CD4-positive, alpha-beta T cell (primary cell): Measurements from ENCODE around the gene SP3. TPM values are rescaled to one million over a fixed set of nuclear protein-coding genes. Genes with fewer than 3 reads are reported as not detected.
"Not testable (repeated sequence)": the region's sequence is repeated elsewhere in the genome, so short reads cannot be mapped to it uniquely, and the experiment has no call there.

Source experiments
- ATAC-seq: fragments of 200-7000 bp; cut with Tn5 transposase; one replicate; pipeline ENCODE4 v1.10.0; 2022; ENCODE audit warnings: mild to moderate bottlenecking; ENCODE audit not compliant: poor library complexity
- CTCF ChIA-PET: fragments of 350-600 bp; sonication (Branson Sonifier 250); formaldehyde crosslinking; loops from one replicate; lab custom pipeline; 2021; ENCODE audit warnings: antibody characterized with exemption, inconsistent platforms; lab: Charles Lee
- POLR2A ChIA-PET: fragments of 350-600 bp; sonication (Branson Sonifier 250); formaldehyde crosslinking; loops from one replicate; lab custom pipeline; 2021; ENCODE audit warnings: antibody characterized with exemption, inconsistent platforms; lab: Charles Lee
- DNase-seq, 14 experiments: peaks; one replicate each; pipeline ENCODE4 v3.0.0-alpha.2; 2013 to 2020; ENCODE audit warnings: mixed read lengths in 2 of 14
- H3K27ac ChIP-seq, 2 donors: one replicate each; pipeline versions ENCODE4 v1.5.1 to v1.7.0; 2013; ENCODE audit warnings: low read length in 2 of 2, low read depth in 1 of 2, mild to moderate bottlenecking in 1 of 2
- H3K27me3 ChIP-seq, 2 experiments: 1 replicate in 1 of 2; 2 replicates in 1 of 2; pipeline versions ENCODE4 v1.6.1 to v1.7.0; 2013; ENCODE audit warnings: low read length in 2 of 2, control low read depth in 1 of 2, mild to moderate bottlenecking in 1 of 2, moderate library complexity in 1 of 2; ENCODE audit not compliant: insufficient read depth in 2 of 2, control insufficient read depth in 1 of 2
- H3K36me3 ChIP-seq: one replicate; pipeline ENCODE4 v1.6.1; 2013; ENCODE audit warnings: low read length, control low read depth; ENCODE audit not compliant: insufficient read depth
- H3K4me1 ChIP-seq: one replicate; pipeline ENCODE4 v1.6.1; 2013; ENCODE audit warnings: low read length, control low read depth; ENCODE audit not compliant: insufficient read depth
- H3K4me3 ChIP-seq: one replicate; pipeline ENCODE4 v1.5.1; 2013; ENCODE audit warnings: mild to moderate bottlenecking, low read length, moderate library complexity
- H3K9me3 ChIP-seq, 2 experiments: 1 replicate in 1 of 2; 2 replicates in 1 of 2; pipeline versions ENCODE4 v1.6.1 to v1.7.0; 2013; ENCODE audit warnings: low read length in 2 of 2, mild to moderate bottlenecking in 2 of 2, control low read depth in 1 of 2, moderate library complexity in 1 of 2; ENCODE audit not compliant: control insufficient read depth in 1 of 2, insufficient read depth in 1 of 2
- H3K27ac Mint-ChIP-seq: one replicate; pipeline ENCODE4 v1.8.0; 2020; ENCODE audit warnings: mixed read lengths
- H3K27me3 Mint-ChIP-seq: one replicate; pipeline ENCODE4 v1.8.0; 2021; ENCODE audit warnings: mixed read lengths
- H3K36me3 Mint-ChIP-seq: one replicate; pipeline ENCODE4 v1.8.0; 2021; ENCODE audit warnings: low read depth, mixed read lengths
- H3K4me1 Mint-ChIP-seq: one replicate; pipeline ENCODE4 v1.8.0; 2021; ENCODE audit warnings: low read depth, mixed read lengths
- H3K4me3 Mint-ChIP-seq: one replicate; pipeline ENCODE4 v1.8.0; 2020; ENCODE audit warnings: mild to moderate bottlenecking, mixed read lengths
- H3K9me3 Mint-ChIP-seq: one replicate; pipeline ENCODE4 v1.8.0; 2020; ENCODE audit warnings: mixed read lengths
- intact Hi-C, 2 experiments: fragments of 100-400 bp; cut with DNase I in 1 of 2; cut with micrococcal nuclease in 1 of 2; formaldehyde crosslinking; loops; one replicate each; pipeline versions ENCODE4 v1.15.1 to v1.9.0; 2023 to 2025; cut with DNase I, micrococcal nuclease
- total RNA-seq, 174 experiments: library from RNA in 2 of 174; stranded (reverse) in 2 of 174; gene quantifications; one replicate each; pipeline ENCODE4 v1.2.3 and lab custom pipeline; 2021 to 2026
- TF ChIP-seq, protein P1 (sequence below): fragments of 200-600 bp; IDR thresholded peaks from one replicate; pipeline ENCODE4 v1.8.0; 2022; ENCODE audit warnings: antibody characterized with exemption, mild to moderate bottlenecking

SP3 gene
- total RNA-seq, 2 experiments from 2014 or later = 159 to 166 TPM

DNA sequence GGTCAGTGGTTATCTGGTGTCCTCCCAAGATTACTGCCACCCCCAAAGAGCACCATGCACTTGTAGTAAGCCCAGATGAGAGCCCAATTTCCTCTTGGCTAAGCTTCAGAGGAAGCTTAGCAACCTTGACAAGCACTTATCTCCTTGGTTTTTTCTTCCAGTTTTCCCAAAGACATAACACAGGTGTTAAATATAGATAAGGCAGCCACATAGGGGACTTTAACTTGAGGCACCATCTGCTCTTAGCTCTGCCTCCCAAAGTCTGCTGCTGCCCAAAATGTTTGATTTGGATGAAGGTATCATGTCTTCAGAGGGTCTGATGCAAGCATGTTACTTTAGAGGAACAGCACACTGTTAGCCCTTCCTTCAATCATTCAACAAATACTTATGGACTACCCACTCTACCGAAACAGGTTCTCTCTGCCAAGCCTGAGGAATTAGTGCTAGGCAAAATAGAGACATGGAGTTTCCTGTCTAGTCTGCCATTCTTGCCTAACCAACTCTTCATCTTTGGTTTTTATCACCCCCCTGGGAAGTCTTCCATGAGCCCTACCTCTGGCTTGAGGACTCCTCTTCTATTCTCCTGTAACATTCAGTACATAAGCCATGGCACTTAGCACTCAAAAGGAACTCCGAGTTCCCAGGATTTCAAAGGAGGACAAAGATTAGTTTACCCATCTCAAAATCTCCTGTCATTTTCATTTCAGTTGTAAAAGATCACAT, 73.7 kb downstream of the SP3 start:
- CTCF ChIA-PET = no interaction called here
- TF ChIP-seq, protein P1, sequence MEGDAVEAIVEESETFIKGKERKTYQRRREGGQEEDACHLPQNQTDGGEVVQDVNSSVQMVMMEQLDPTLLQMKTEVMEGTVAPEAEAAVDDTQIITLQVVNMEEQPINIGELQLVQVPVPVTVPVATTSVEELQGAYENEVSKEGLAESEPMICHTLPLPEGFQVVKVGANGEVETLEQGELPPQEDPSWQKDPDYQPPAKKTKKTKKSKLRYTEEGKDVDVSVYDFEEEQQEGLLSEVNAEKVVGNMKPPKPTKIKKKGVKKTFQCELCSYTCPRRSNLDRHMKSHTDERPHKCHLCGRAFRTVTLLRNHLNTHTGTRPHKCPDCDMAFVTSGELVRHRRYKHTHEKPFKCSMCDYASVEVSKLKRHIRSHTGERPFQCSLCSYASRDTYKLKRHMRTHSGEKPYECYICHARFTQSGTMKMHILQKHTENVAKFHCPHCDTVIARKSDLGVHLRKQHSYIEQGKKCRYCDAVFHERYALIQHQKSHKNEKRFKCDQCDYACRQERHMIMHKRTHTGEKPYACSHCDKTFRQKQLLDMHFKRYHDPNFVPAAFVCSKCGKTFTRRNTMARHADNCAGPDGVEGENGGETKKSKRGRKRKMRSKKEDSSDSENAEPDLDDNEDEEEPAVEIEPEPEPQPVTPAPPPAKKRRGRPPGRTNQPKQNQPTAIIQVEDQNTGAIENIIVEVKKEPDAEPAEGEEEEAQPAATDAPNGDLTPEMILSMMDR = no peak
- H3K4me3 ChIP-seq = no peak overlapping the region
- POLR2A ChIA-PET = interaction anchor here (1.7 kb wide), 1 partner anchor 71 kb away, joined by 3 read pairs; no protein-coding TSS in a partner anchor
- H3K27me3 Mint-ChIP-seq = peaks cover 15% of the 10 kb centered on the region
- H3K9me3 ChIP-seq = peaks cover 13 to 14% of the 10 kb centered on the region in 2 experiments
- H3K4me1 Mint-ChIP-seq = peaks cover 12% of the 10 kb centered on the region
- no peaks in the 10 kb centered on the region for H3K36me3 ChIP-seq
- intact Hi-C loops = no loop called here
- H3K27ac Mint-ChIP-seq = no peak overlapping the region
- peaks cover 5% of the 10 kb centered on the region for H3K36me3 Mint-ChIP-seq
- no peak for DNase-seq
- H3K4me3 Mint-ChIP-seq = no peak overlapping the region
- H3K4me1 ChIP-seq = no peaks in the 10 kb centered on the region
- H3K27ac ChIP-seq = no peak overlapping the region
- no peak for ATAC-seq
- H3K27me3 ChIP-seq = peaks cover 0 to 8% of the 10 kb centered on the region in 2 experiments
- peaks cover 7% of the 10 kb centered on the region for H3K9me3 Mint-ChIP-seq

DNA sequence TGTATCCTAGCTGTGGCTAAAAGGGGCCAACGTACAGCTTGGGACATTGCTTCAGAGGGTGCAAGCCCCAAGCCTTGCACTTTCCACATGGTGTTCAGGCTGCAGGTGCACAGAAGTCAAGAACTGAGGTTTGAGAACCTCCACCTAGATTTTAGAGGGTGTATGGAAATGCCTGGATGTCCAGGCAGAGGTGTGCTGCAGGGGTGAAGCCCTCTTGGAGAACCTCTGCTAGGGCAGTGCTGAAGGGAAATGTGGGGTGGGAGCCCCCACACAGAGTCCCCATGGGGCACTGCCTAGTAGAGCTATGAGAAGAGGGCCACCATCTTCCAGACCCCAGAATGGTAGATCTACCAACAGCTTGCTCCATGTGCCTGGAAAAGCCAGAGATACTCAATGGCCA, 75.7 kb downstream of the SP3 start:
- POLR2A ChIA-PET, ATAC-seq, CTCF ChIA-PET, H3K4me3 ChIP-seq, H3K4me1 ChIP-seq, H3K36me3 Mint-ChIP-seq, H3K27ac ChIP-seq, H3K36me3 ChIP-seq, intact Hi-C loops, DNase-seq, H3K4me3 Mint-ChIP-seq, H3K27ac Mint-ChIP-seq, H3K9me3 Mint-ChIP-seq: not testable (repeated sequence)
- peaks cover 0 to 12% of the 10 kb centered on the region in 2 experiments for H3K27me3 ChIP-seq
- H3K4me1 Mint-ChIP-seq = peaks cover 11% of the 10 kb centered on the region
- peaks cover 13 to 14% of the 10 kb centered on the region in 2 experiments for H3K9me3 ChIP-seq
- H3K27me3 Mint-ChIP-seq = peaks cover 21% of the 10 kb centered on the region

DNA sequence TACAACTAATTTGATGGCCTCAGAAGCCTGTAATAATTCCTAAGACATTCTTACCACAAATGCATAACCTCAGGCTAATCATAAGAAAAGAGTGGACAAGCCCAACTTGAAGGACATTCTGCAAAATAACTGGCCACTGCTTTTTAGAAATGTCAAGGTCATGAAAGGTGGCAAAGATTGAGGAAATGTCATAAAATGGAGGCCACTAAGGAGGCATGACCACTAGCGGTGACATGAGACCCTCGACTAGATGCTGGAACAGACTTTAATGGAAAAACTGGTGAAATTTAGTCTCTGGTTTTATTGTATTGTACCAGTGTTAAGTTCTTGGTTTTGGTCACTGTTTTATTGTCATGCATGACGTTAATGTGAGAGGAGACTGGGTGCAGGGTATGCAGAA, 78.6 kb downstream of the SP3 start:
- ATAC-seq (no peak), DNase-seq (no peak)
- Mint-ChIP-seq H3K4me1 (peaks cover under 1% of the 10 kb centered on the region), H3K27me3 (peaks cover 27% of the 10 kb centered on the region), H3K27ac (no peak overlapping the region), H3K36me3 (peaks cover 5% of the 10 kb centered on the region), H3K9me3 (peaks cover 7% of the 10 kb centered on the region), H3K4me3 (no peak overlapping the region)
- Histone ChIP-seq H3K27ac (no peak overlapping the region), H3K9me3 (peaks cover 13 to 14% of the 10 kb centered on the region in 2 experiments), H3K36me3 (no peaks in the 10 kb centered on the region), H3K27me3 (peaks cover 0 to 12% of the 10 kb centered on the region in 2 experiments), H3K4me3 (no peak overlapping the region), H3K4me1 (no peaks in the 10 kb centered on the region)
- TF ChIP-seq, protein P1 = no peak
- CTCF ChIA-PET = no interaction called here
- POLR2A ChIA-PET = no interaction called here
- intact Hi-C loops = no loop called here
